ENCODE data around the gene GATA3.

Gene GATA3

GRCh38 chr10:8034466-8035005, 20.0 kb upstream of the GATA3 start:
- no peak for TF ChIP-seq CTCF (IDR thresholded peaks at IDR 0.05; ENCODE audit: insufficient read depth, low read depth, low read length, missing control alignments)
- H3K4me3 ChIP-seq (ENCODE audit: low read depth, low read length), result no peak overlapping the region
- no peak for DNase-seq (ENCODE audit: low read depth)

- H3K4me3 ChIP-seq (ENCODE audit: low read depth, low read length), result no peak overlapping the region
- TF ChIP-seq CTCF (IDR thresholded peaks at IDR 0.05; ENCODE audit: insufficient read depth, low read depth, low read length, missing control alignments), result no peak
- no peak for DNase-seq (ENCODE audit: low read depth)
Measured at GRCh38 chr10:8035006-8035640, 19.4 kb upstream of the GATA3 start.

- no peak overlapping the region for H3K4me3 ChIP-seq (ENCODE audit: low read depth, low read length)
- no peak for TF ChIP-seq CTCF (IDR thresholded peaks at IDR 0.05; ENCODE audit: insufficient read depth, low read depth, low read length, missing control alignments)
- DNase-seq (ENCODE audit: low read depth), result no peak
Measured at GRCh38 chr10:8035641-8036470, 18.6 kb upstream of the GATA3 start.

GRCh38 chr10:8036506-8037198, 17.8 kb upstream of the GATA3 start:
- DNase-seq (ENCODE audit: low read depth), result no peak
- TF ChIP-seq CTCF (IDR thresholded peaks at IDR 0.05; ENCODE audit: insufficient read depth, low read depth, low read length, missing control alignments), result no peak
- H3K4me3 ChIP-seq (ENCODE audit: low read depth, low read length), result no peak overlapping the region

GRCh38 chr10:8037199-8037801, 17.2 kb upstream of the GATA3 start:
- DNase-seq (ENCODE audit: low read depth), result no peak
- no peak overlapping the region for H3K4me3 ChIP-seq (ENCODE audit: low read depth, low read length)
- no peak for TF ChIP-seq CTCF (IDR thresholded peaks at IDR 0.05; ENCODE audit: insufficient read depth, low read depth, low read length, missing control alignments)
